Epithelial cell of esophagus (primary cell): ENCODE measurements around the gene AKAP6.

ENCODE experiments used
- DNase-seq: peaks from one replicate; pipeline ENCODE4 v3.0.0; 2010; ENCODE audit warnings: low read depth
- H3K4me3 ChIP-seq: 2 replicates; pipeline ENCODE4 v1.5.1; 2011; ENCODE audit warnings: mild to moderate bottlenecking, low read length, control low read depth
- CTCF ChIP-seq: IDR thresholded peaks from 2 replicates; pipeline ENCODE4 v1.5.1; 2011; ENCODE audit warnings: low read depth, mild to moderate bottlenecking, low read length, control low read depth, inconsistent platforms; ENCODE audit not compliant: insufficient read depth; ENCODE audit errors: missing control alignments

The AKAP6 gene

GRCh38 chr14:32474478-32475195 is 145.5 kb downstream of the AKAP6 start:
- no peak overlapping the region for H3K4me3 ChIP-seq
- no peak for DNase-seq
- no peak for TF ChIP-seq CTCF

DNA sequence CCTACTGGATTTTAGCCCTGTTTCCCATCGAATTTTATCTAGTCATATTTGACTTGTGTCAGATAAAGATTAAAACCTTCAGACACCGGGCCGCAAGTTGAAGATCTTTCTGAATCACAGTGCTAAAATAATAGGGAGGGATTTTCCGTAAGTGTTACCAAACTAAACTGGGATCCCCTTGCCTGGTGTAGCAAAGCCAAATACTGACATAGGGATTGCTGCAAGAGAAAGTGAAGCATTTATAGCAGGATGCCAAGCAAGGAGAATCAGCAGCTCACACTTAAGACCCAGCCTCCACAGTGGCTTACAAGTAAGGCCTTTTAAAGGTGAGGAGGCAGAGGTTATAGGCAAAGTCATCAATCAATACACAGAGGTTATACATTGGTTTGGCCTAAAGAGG is 147.4 kb downstream of the AKAP6 start:
- DNase-seq, result no peak
- no peak for TF ChIP-seq CTCF
- no peak overlapping the region for H3K4me3 ChIP-seq

DNA sequence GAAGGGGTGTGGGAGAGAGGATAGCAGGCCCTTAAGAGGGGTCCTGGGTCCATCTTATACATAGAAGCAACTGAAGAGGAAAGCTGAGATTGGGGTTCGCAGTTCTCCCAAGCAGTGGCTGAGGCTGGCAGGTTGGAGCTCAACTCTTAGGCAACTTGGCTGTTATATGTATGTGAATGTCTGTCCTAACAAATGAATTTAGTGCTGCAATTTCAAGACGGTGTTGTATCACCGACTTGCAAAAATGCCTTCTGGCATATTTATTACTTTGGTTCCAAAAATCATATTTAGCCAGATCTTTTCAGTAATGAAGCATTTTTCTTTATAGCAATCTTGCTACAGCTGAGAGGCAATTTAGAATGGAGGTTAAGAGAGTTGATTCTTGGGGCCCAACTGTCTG is 148.3 kb downstream of the AKAP6 start:
- no peak for TF ChIP-seq CTCF
- no peak for DNase-seq
- no peak overlapping the region for H3K4me3 ChIP-seq

DNA sequence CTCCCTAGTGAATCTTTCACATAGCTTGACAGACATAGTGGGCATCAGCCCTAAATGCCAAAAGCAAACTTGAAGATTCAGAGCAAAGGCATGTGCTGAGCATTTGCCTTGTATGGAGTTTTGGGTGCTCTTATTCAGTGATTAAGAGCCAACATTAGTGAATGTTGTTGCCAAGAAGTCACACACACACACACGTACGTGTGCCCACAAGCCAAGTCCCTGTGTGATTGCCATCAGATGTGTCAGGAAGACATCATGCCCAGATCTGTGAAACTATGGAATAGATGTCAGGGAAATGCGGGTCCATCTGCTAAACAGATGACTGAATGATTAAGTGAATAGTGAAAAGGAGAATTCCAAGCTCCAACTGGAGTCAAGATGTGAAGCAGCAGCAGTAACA is 149.0 kb downstream of the AKAP6 start:
- DNase-seq, result peak; percentile 70
- TF ChIP-seq CTCF, result no peak

GRCh38 chr14:32480337-32480736 is 151.2 kb downstream of the AKAP6 start:
- no peak overlapping the region for H3K4me3 ChIP-seq
- TF ChIP-seq CTCF, result no peak
- no peak for DNase-seq

More for the DNA sequence above, 149.0 kb downstream of the AKAP6 start:
- no peak overlapping the region for H3K4me3 ChIP-seq

- TF ChIP-seq CTCF, result no peak
- DNase-seq, result no peak
- H3K4me3 ChIP-seq, result no peak overlapping the region
Measured at GRCh38 chr14:32481707-32482106, 152.6 kb downstream of the AKAP6 start.

GRCh38 chr14:32491416-32492016 is 162.4 kb downstream of the AKAP6 start:
- H3K4me3 ChIP-seq, result no peak overlapping the region
- no peak for DNase-seq
- no peak for TF ChIP-seq CTCF
